Endothelial cell of umbilical vein (primary cell): ENCODE data around the gene FBLIM1. TPM values are rescaled to one million over a fixed set of nuclear protein-coding genes. Genes with fewer than 3 reads are reported as not detected.

Experiments
- BruUV-seq: library from RNA; stranded (reverse); fragments of 400-500 nt; replicated peaks from 2 replicates; lab custom pipeline; 2021; lab: Mats Ljungman, UMichigan
- CTCF ChIA-PET: fragments of 300-600, 350-600 bp; sonication (Branson Sonifier 250); formaldehyde crosslinking; loops from one replicate; lab custom pipeline; 2021; ENCODE audit warnings: antibody characterized with exemption, inconsistent platforms; lab: Charles Lee
- POLR2A ChIA-PET: fragments of 300-600, 350-600 bp; sonication (Branson Sonifier 250); formaldehyde crosslinking; loops from one replicate; lab custom pipeline; 2021; ENCODE audit warnings: antibody characterized with exemption, inconsistent platforms; lab: Charles Lee
- DNase-seq: peaks from one replicate; pipeline ENCODE4 v3.0.0-alpha.2; 2011; ENCODE audit warnings: low read depth, low spot score
- FAIRE-seq: peaks from 2 replicates; lab custom pipeline; 2011; peaks lifted over from hg19 to GRCh38; lab: Jason Lieb, UNC
- H2AFZ ChIP-seq: 2 replicates; pipeline ENCODE4 v1.6.0; 2012; ENCODE audit warnings: low read depth, low read length, control low read depth, inconsistent platforms
- H3K27ac ChIP-seq: 2 replicates; pipeline ENCODE4 v1.5.1; 2011; ENCODE audit warnings: low read depth, mild to moderate bottlenecking, control low read depth, low read length, moderate library complexity; ENCODE audit not compliant: insufficient read depth
- H3K27me3 ChIP-seq, 2 experiments: 2 replicates each; pipeline versions ENCODE4 v1.6.0 to v1.6.1; 2011; ENCODE audit warnings: low read length in 2 of 2, mixed read lengths in 1 of 2; ENCODE audit not compliant: control insufficient read depth in 2 of 2, insufficient read depth in 2 of 2
- H3K36me3 ChIP-seq, 2 experiments: 2 replicates in 1 of 2; 3 replicates in 1 of 2; pipeline ENCODE4 v1.5.1; 2011; ENCODE audit warnings: low read length in 2 of 2, mild to moderate bottlenecking in 1 of 2, moderate library complexity in 1 of 2; ENCODE audit not compliant: control insufficient read depth in 2 of 2, insufficient read depth in 2 of 2; ENCODE audit errors: extremely low read depth in 1 of 2
- H3K4me1 ChIP-seq: 3 replicates; pipeline ENCODE4 v1.5.1; 2011; ENCODE audit warnings: mild to moderate bottlenecking, low read length; ENCODE audit not compliant: control insufficient read depth, insufficient read depth; ENCODE audit errors: extremely low read depth
- H3K4me2 ChIP-seq: 2 replicates; pipeline ENCODE4 v1.6.1; 2011; ENCODE audit warnings: low read length, control low read depth, mixed read lengths; ENCODE audit not compliant: insufficient read depth
- H3K4me3 ChIP-seq, 3 experiments: fragments of 200-600 bp in 1 of 3; sonication (generic), shearing (Covaris generic) in 1 of 3; replicated peaks in 1 of 3; 2 replicates each; pipeline ENCODE4 v1.5.1; 2011 to 2016; ENCODE audit warnings: control low read depth in 3 of 3, low read length in 3 of 3, mild to moderate bottlenecking in 2 of 3, inconsistent platforms in 1 of 3, low read depth in 1 of 3, moderate library complexity in 1 of 3; ENCODE audit not compliant: insufficient read depth in 1 of 3
- H3K79me2 ChIP-seq: 2 replicates; pipeline ENCODE4 v1.6.0; 2012; ENCODE audit warnings: low read length, inconsistent platforms; ENCODE audit not compliant: control insufficient read depth, insufficient read depth
- H3K9ac ChIP-seq: replicated peaks from 2 replicates; pipeline ENCODE3; 2011; ENCODE audit warnings: low read length, control low read depth; ENCODE audit not compliant: insufficient read depth; ENCODE audit errors: extremely low read depth
- H3K9me1 ChIP-seq: replicated peaks from 3 replicates; pipeline ENCODE4 v1.6.0; 2011; ENCODE audit warnings: mild to moderate bottlenecking, low read length; ENCODE audit not compliant: control insufficient read depth, insufficient read depth; ENCODE audit errors: extremely low read depth
- H3K9me3 ChIP-seq: replicated peaks from 2 replicates; pipeline ENCODE4 v1.5.1; 2012; ENCODE audit warnings: low read length, inconsistent platforms; ENCODE audit not compliant: control insufficient read depth, insufficient read depth
- H4K20me1 ChIP-seq: replicated peaks from 2 replicates; pipeline ENCODE3; 2011; ENCODE audit warnings: mild to moderate bottlenecking, low read length; ENCODE audit not compliant: control insufficient read depth, insufficient read depth; ENCODE audit errors: extremely low read depth
- MAX ChIP-seq: IDR thresholded peaks from 2 replicates; pipeline ENCODE4 v1.6.1; 2011; ENCODE audit not compliant: insufficient read depth, insufficient read length
- MYC ChIP-seq: IDR thresholded peaks from one replicate; pipeline ENCODE4 v1.6.1; 2011; ENCODE audit warnings: mild to moderate bottlenecking, low read depth, low read length
- POLR2A ChIP-seq: IDR thresholded peaks from 2 replicates; pipeline ENCODE4 v1.6.1; 2012; ENCODE audit warnings: low read depth, mild to moderate bottlenecking, control low read depth, low read length
- POLR2AphosphoS5 ChIP-seq: IDR thresholded peaks from 2 replicates; pipeline ENCODE4 v1.6.1; 2012; ENCODE audit warnings: low read depth, mild to moderate bottlenecking, control low read depth, low read length, moderate library complexity; ENCODE audit not compliant: insufficient read depth
- dilution Hi-C: fragments of 300-500 bp; cut with MboI; formaldehyde crosslinking; loops from one replicate; pipeline ENCODE4 v1.15.0; 2019; ENCODE audit warnings: low sequenced_read_pairs; ENCODE audit not compliant: extremely low pct_ligation_motif_present
- intact Hi-C: fragments of 100-400 bp; cut with micrococcal nuclease; formaldehyde crosslinking; loops from one replicate; pipeline ENCODE4 v1.10.0; 2022
- polyA plus RNA-seq, 4 experiments: library from polyadenylated mRNA; depleted of rRNA in 3 of 4; stranded (reverse) in 3 of 4; unstranded in 1 of 4; fragments of >200 nt; gene quantifications; 2 replicates each; pipeline versions ENCODE4 v1.2.1 to v1.2.3, GENCODE V29; 2011 to 2012; ENCODE audit warnings: missing spikeins in 1 of 4
- total RNA-seq: library from RNA; stranded (reverse); gene quantifications from 2 replicates; pipeline ENCODE4 v1.2.3, GENCODE V29; 2021
- TF ChIP-seq, protein P1 (sequence below), 2 donors: IDR thresholded peaks; 1 replicate in 1 of 2; 2 replicates in 1 of 2; pipeline ENCODE4 v1.5.1; 2011; ENCODE audit warnings: low read length in 2 of 2, mild to moderate bottlenecking in 2 of 2, moderate library complexity in 2 of 2, control low read depth in 1 of 2, inconsistent platforms in 1 of 2, low read depth in 1 of 2; ENCODE audit not compliant: insufficient read depth in 1 of 2; ENCODE audit errors: extremely low read depth in 1 of 2

FBLIM1 gene
- total and polyA plus RNA-seq, 2 donors (not counting 3 experiments of a cell fraction or from before 2014, with no cell fraction given), result 363 to 414 TPM

GRCh38 chr1:15830258-15830657 lies 71.7 kb downstream of the FBLIM1 start:
- Histone ChIP-seq H3K4me1 (peaks cover 3% of the 10 kb centered on the region), H3K27ac (no peak overlapping the region), H3K4me3 (no peak overlapping the region), H3K36me3 (no peaks in the 10 kb centered on the region), H2AFZ (no peak overlapping the region), H3K9me3 (no peaks in the 10 kb centered on the region), H3K27me3 (no peaks in the 10 kb centered on the region), H3K4me2 (no peak overlapping the region), H4K20me1 (no peaks in the 10 kb centered on the region), H3K9ac (no peak overlapping the region), H3K9me1 (no peaks in the 10 kb centered on the region), H3K79me2 (peaks cover 8% of the 10 kb centered on the region)
- dilution Hi-C loops, result no loop called here
- DNase-seq (no peak), FAIRE-seq (no peak)
- CTCF ChIA-PET, result interaction anchor here (1.0 to 3.1 kb wide), 2 partner anchors 16 to 53 kb away, joined by 3 to 21 read pairs; no protein-coding TSS in a partner anchor
- TF ChIP-seq POLR2A (no peak), MYC (no peak), MAX (no peak)
- POLR2A ChIA-PET, result no interaction called here
- BruUV-seq, result no TSS peak
- intact Hi-C loops, result no loop called here

- FAIRE-seq, result no peak
- POLR2A ChIA-PET, result interaction anchor here (0.7 to 2.0 kb wide), 6 partner anchors 9 to 20 kb away, joined by 3 to 9 read pairs (median 8); partner anchors contain the start of gene SPEN
- H3K9ac ChIP-seq, result peak overlapping the region; percentile 91
- no peaks in the 10 kb centered on the region for H4K20me1 ChIP-seq
- no peak for TF ChIP-seq MAX
- TF ChIP-seq POLR2AphosphoS5, result no peak
- TF ChIP-seq, protein P1, sequence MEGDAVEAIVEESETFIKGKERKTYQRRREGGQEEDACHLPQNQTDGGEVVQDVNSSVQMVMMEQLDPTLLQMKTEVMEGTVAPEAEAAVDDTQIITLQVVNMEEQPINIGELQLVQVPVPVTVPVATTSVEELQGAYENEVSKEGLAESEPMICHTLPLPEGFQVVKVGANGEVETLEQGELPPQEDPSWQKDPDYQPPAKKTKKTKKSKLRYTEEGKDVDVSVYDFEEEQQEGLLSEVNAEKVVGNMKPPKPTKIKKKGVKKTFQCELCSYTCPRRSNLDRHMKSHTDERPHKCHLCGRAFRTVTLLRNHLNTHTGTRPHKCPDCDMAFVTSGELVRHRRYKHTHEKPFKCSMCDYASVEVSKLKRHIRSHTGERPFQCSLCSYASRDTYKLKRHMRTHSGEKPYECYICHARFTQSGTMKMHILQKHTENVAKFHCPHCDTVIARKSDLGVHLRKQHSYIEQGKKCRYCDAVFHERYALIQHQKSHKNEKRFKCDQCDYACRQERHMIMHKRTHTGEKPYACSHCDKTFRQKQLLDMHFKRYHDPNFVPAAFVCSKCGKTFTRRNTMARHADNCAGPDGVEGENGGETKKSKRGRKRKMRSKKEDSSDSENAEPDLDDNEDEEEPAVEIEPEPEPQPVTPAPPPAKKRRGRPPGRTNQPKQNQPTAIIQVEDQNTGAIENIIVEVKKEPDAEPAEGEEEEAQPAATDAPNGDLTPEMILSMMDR (IDR thresholded peaks at IDR 0.05; ENCODE audit: extremely low read depth in 1 of 2, insufficient read depth in 1 of 2, low read depth in 1 of 2, low read length in 2 of 2), result no peak
- no peak for TF ChIP-seq POLR2A
- no TSS peak for BruUV-seq
- H3K4me2 ChIP-seq, result peak overlapping the region; percentile 99
- H3K9me3 ChIP-seq, result no peaks in the 10 kb centered on the region
- no peaks in the 10 kb centered on the region for H3K27me3 ChIP-seq
- peak overlapping the region; percentile 95 for H3K27ac ChIP-seq
- no peak for DNase-seq
- no peaks in the 10 kb centered on the region for H3K9me1 ChIP-seq
- H3K4me3 ChIP-seq, result peak overlapping the region in 2 of 3 experiments; percentile 66 to 98
- H3K4me1 ChIP-seq, result peaks cover 3% of the 10 kb centered on the region
- intact Hi-C loops (no loop called here), dilution Hi-C loops (no loop called here)
- H3K79me2 ChIP-seq, result peaks cover 8% of the 10 kb centered on the region
- no peak overlapping the region for H2AFZ ChIP-seq
- H3K36me3 ChIP-seq, result no peaks in the 10 kb centered on the region
- CTCF ChIA-PET, result interaction anchor here (0.6 to 1.7 kb wide), 16 partner anchors 9 to 143 kb away, joined by 3 to 11 read pairs (median 4); partner anchors contain the start of gene ZBTB17
Observed at GRCh38 chr1:15833069-15833679, 74.6 kb downstream of the FBLIM1 start.
